ENCODE results near the gene CDH5. TPM values are rescaled to one million over a fixed set of nuclear protein-coding genes. Genes with fewer than 3 reads are reported as not detected.

CDH5 gene
- total and polyA plus RNA-seq, 2 of the 13 experiments (the other 11 are each of a cell fraction or from before 2014, with no cell fraction given) = 0.71 to 1.1 TPM

GRCh38 chr16:66395806-66396555, 29.5 kb downstream of the CDH5 start:
- no peak for FAIRE-seq
- TF ChIP-seq SMYD3 (CRISPR knock-in tag; IDR thresholded peaks at IDR 0.05) = no peak
- peak; percentile 20; the same call in 1 of the 2 replicates for TF ChIP-seq CTCF (CRISPR knock-in tag; IDR thresholded peaks at IDR 0.05)

GRCh38 chr16:66397736-66398433, 31.4 kb downstream of the CDH5 start:
- Histone ChIP-seq H3K4me3 (replicated peaks in 1 of 3; ENCODE audit: insufficient read depth in 1 of 3, low read depth in 2 of 3, low read length in 3 of 3) (no peak overlapping the region), H3K36me3 (replicated peaks in 1 of 2; ENCODE audit: control insufficient read depth in 1 of 2, insufficient read depth in 2 of 2, low read length in 2 of 2) (no peaks in the 10 kb centered on the region), H3K4me1 (ENCODE audit: insufficient read depth, low read length) (no peaks in the 10 kb centered on the region; the same call in 1 of the 2 replicates), H3K9ac (ENCODE audit: insufficient read depth, low read depth, low read length) (no peak overlapping the region), H3K9me3 (ENCODE audit: low read length) (no peaks in the 10 kb centered on the region), H2AFZ (ENCODE audit: low read length) (no peak overlapping the region), H3K4me2 (ENCODE audit: low read depth, low read length) (no peak overlapping the region), H3K27ac (ENCODE audit: extremely low read length, insufficient read depth, low read length) (no peak overlapping the region), H3K27me3 (ENCODE audit: control insufficient read depth in 1 of 2, insufficient read depth in 2 of 2, low read length in 2 of 2) (no peaks in the 10 kb centered on the region), H4K20me1 (ENCODE audit: insufficient read depth, low read length) (no peaks in the 10 kb centered on the region), H3K79me2 (ENCODE audit: insufficient read depth, low read length) (no peaks in the 10 kb centered on the region)
- ATAC-seq = no peak
- FAIRE-seq = no peak
- POLR2A ChIA-PET = no interaction called here
- CTCF ChIA-PET (ENCODE audit: low intra/inter-chr PET ratio, low total read pairs) = no interaction called here
- BruUV-seq (replicated peaks) = no TSS peak
- TF ChIP-seq WIZ (CRISPR knock-in tag; IDR thresholded peaks at IDR 0.05) (no peak), ZNF629 (CRISPR knock-in tag; conservative IDR thresholded peaks at IDR 0.05) (peak; percentile 71)
- WGBS (ENCODE audit: low lambda C conversion rate) = 49% methylated on average over 5 of the region's 5 CpGs
- in situ Hi-C loops (cut with HindIII; ENCODE audit: extremely low pct_ligation_motif_present, low pct_unique_long_range_greater_than_20kb) = no loop called here
- no peak for DNase-seq (ENCODE audit: low spot score)
- intact Hi-C loops (cut with micrococcal nuclease; ENCODE audit: unreplicated experiment) = no loop called here

More at GRCh38 chr16:66395806-66396555, 29.5 kb downstream of the CDH5 start:
- no TSS peak for BruUV-seq (replicated peaks)
- ChIA-PET CTCF (ENCODE audit: low intra/inter-chr PET ratio, low total read pairs) (no interaction called here), POLR2A (no interaction called here)
- no peaks in the 10 kb centered on the region for H3K27me3 ChIP-seq (ENCODE audit: control insufficient read depth in 1 of 2, insufficient read depth in 2 of 2, low read length in 2 of 2)
- H3K79me2 ChIP-seq (ENCODE audit: insufficient read depth, low read length) = no peaks in the 10 kb centered on the region
- in situ Hi-C loops (cut with HindIII; ENCODE audit: extremely low pct_ligation_motif_present, low pct_unique_long_range_greater_than_20kb) = no loop called here
- H2AFZ ChIP-seq (ENCODE audit: low read length) = no peak overlapping the region
- H3K9me3 ChIP-seq (ENCODE audit: low read length) = no peaks in the 10 kb centered on the region
- no peak for ATAC-seq
- H3K4me1 ChIP-seq (ENCODE audit: insufficient read depth, low read length) = no peaks in the 10 kb centered on the region; the same call in 1 of the 2 replicates
- 54% methylated on average over 7 of the region's 7 CpGs for WGBS (ENCODE audit: low lambda C conversion rate)
- no peak for DNase-seq (ENCODE audit: low spot score)
- no peaks in the 10 kb centered on the region for H4K20me1 ChIP-seq (ENCODE audit: insufficient read depth, low read length)
- intact Hi-C loops (cut with micrococcal nuclease; ENCODE audit: unreplicated experiment) = no loop called here
- H3K9ac ChIP-seq (ENCODE audit: insufficient read depth, low read depth, low read length) = no peak overlapping the region
- no peaks in the 10 kb centered on the region for H3K36me3 ChIP-seq (replicated peaks in 1 of 2; ENCODE audit: control insufficient read depth in 1 of 2, insufficient read depth in 2 of 2, low read length in 2 of 2)
- no peak overlapping the region for H3K4me3 ChIP-seq (replicated peaks in 1 of 3; ENCODE audit: insufficient read depth in 1 of 3, low read depth in 2 of 3, low read length in 3 of 3)
- no peak overlapping the region for H3K4me2 ChIP-seq (ENCODE audit: low read depth, low read length)
- H3K27ac ChIP-seq (ENCODE audit: extremely low read length, insufficient read depth, low read length) = no peak overlapping the region

Measured in HepG2 (cell line).